ENCODE results near the gene RPL4.
"Not testable (repeated sequence)": the region's sequence is repeated elsewhere in the genome, so short reads cannot be mapped to it uniquely, and the experiment has no call there.

RPL4 gene

GRCh38 chr15:66515901-66516322 is 11.3 kb upstream of the RPL4 start:
- DNase-seq (ENCODE audit: low read depth), result no peak
- TF ChIP-seq, protein P1, sequence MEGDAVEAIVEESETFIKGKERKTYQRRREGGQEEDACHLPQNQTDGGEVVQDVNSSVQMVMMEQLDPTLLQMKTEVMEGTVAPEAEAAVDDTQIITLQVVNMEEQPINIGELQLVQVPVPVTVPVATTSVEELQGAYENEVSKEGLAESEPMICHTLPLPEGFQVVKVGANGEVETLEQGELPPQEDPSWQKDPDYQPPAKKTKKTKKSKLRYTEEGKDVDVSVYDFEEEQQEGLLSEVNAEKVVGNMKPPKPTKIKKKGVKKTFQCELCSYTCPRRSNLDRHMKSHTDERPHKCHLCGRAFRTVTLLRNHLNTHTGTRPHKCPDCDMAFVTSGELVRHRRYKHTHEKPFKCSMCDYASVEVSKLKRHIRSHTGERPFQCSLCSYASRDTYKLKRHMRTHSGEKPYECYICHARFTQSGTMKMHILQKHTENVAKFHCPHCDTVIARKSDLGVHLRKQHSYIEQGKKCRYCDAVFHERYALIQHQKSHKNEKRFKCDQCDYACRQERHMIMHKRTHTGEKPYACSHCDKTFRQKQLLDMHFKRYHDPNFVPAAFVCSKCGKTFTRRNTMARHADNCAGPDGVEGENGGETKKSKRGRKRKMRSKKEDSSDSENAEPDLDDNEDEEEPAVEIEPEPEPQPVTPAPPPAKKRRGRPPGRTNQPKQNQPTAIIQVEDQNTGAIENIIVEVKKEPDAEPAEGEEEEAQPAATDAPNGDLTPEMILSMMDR (IDR thresholded peaks at IDR 0.05; ENCODE audit: insufficient read depth, low read depth, low read length, missing control alignments), result no peak
- no peak overlapping the region for H3K4me3 ChIP-seq (ENCODE audit: low read length)

DNA sequence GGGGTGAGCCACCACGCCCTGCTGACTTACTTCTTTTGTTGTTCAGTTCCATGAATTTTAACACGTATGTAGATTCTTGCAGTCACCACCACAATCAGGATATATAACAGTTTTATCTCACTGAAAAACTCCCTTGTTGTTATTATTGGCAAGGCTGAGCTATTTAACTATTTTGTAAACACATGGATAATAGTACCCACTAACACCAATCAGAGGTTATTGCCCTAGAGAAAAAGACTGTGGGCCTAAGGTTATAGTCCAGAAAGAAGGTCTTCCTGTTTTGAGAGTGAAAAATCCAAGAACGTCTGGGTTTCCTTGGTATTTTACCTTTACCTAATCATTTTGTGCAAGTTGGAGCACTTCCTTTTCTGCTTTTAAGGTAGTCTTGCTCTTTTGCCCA is 9.9 kb upstream of the RPL4 start:
- DNase-seq (ENCODE audit: low read depth), result no peak
- no peak overlapping the region for H3K4me3 ChIP-seq (ENCODE audit: low read length)
- TF ChIP-seq, protein P1 (IDR thresholded peaks at IDR 0.05; ENCODE audit: insufficient read depth, low read depth, low read length, missing control alignments), result no peak

DNA sequence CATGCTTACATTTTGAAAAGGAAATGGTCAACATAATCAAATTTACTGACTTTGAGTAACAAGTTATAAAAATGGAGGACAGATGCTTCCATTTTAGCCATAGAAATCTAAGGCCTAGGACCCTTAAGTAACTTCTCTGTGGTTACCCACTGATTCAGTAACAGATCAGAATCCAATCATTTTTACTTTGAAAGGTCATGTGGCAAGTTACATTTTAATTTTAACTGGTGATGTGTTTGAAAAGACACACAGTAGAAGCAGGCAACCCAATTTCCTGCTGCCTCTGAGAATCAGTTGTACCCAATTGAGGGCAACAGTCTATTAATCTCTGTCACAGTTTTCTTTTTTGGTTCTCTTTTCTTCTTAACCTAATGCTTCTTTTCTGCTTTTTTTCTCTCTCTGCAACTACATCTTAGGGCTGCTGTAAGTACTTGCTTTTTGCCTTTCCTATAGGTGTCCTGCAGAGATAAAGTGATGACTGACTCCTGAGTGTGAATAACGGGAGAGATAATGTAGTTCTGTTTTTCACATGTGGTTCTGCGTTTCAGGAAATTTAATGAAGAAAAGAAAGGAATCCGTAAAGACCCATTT is 3.7 kb upstream of the RPL4 start:
- TF ChIP-seq, protein P1 (IDR thresholded peaks at IDR 0.05; ENCODE audit: insufficient read depth, low read depth, low read length, missing control alignments), result no peak
- DNase-seq (ENCODE audit: low read depth), result no peak
- H3K4me3 ChIP-seq (ENCODE audit: low read length), result no peak overlapping the region

- TF ChIP-seq, protein P1 (IDR thresholded peaks at IDR 0.05; ENCODE audit: insufficient read depth, low read depth, low read length, missing control alignments), result no peak
- no peak for DNase-seq (ENCODE audit: low read depth)
- peak overlapping the region; percentile 100 for H3K4me3 ChIP-seq (ENCODE audit: low read length)
These were observed 1.2 kb upstream of the RPL4 start for GRCh38 chr15:66505818-66506217.

DNA sequence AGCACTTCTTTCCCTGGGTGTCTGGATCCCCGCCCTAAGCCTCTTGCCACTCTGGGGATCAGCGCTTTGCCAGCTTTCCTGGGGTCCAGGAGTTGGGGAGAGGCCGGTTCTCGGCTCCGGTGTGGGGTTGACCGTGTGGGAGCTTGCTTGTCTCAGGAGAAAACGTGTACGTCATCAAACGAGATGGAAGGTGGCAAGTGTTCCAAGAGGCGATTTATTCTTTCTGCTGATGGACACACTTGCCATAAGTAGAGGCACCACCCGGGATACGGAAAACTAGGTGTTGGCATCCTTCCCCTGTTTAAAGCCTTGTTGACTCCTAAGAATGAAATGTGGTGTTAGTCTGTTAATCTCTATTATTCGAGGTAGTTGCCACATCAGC is 766 bp upstream of the RPL4 start:
- TF ChIP-seq, protein P1 (IDR thresholded peaks at IDR 0.05; ENCODE audit: insufficient read depth, low read depth, low read length, missing control alignments), result no peak
- H3K4me3 ChIP-seq (ENCODE audit: low read length), result peak overlapping the region; percentile 100
- DNase-seq (ENCODE audit: low read depth), result peak; percentile 56

- TF ChIP-seq, protein P1 (IDR thresholded peaks at IDR 0.05; ENCODE audit: insufficient read depth, low read depth, low read length, missing control alignments), result no peak
- H3K4me3 ChIP-seq (ENCODE audit: low read length), result peak overlapping the region; percentile 100
- no peak for DNase-seq (ENCODE audit: low read depth)
These were observed 684 bp downstream of the RPL4 start for GRCh38 chr15:66503780-66504562.

DNA sequence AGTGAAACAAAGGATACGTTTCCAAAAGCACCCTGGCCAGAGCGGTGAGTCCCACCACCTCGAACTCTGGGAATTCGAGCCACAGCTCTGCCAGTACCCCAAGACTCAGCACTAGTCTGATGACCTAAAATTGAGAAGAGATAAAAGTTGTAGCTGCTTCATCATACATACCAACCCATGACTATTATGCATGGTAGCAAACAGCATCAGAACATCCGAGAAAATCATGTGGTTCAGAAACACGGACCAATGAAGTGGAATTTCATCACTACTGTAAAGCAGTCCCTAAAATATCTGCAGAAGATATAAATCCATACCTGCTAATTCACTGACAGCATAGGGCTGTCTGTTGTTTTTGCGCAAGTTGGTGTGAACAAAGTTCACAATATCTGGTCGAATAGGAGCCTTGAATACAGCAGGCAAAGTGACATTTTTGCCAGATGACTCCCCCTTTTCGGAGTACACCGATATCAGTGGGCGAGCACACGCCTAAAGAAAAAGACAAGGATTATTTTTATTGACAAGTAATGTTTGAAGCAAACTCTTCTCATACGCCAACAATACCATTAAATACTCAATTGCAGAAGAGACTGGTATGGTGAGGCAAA is 1.5 kb downstream of the RPL4 start:
- DNase-seq (ENCODE audit: low read depth), result not testable (repeated sequence)
- H3K4me3 ChIP-seq (ENCODE audit: low read length), result peak overlapping the region; percentile 100
